T-helper 2 cell treated with Interferon-gamma antibody and Interleukin-4, amounts not matched to agents 100 ng/mL and 5 ng/mL, for 36 hours (primary cell): ENCODE results near the gene SPARC. TPM values are rescaled to one million over a fixed set of nuclear protein-coding genes. Genes with fewer than 3 reads are reported as not detected.

ENCODE experiments used
- intact Hi-C: fragments of 100-400 bp; cut with micrococcal nuclease; formaldehyde crosslinking; loops from one replicate; pipeline ENCODE4 v1.15.1; 2023
- total RNA-seq: library from RNA; stranded (reverse); gene quantifications from 2 replicates; pipeline ENCODE4 v1.2.3, GENCODE V29; 2022

SPARC gene
- total RNA-seq, 1 donor from 2014 or later, result not detected

- intact Hi-C loops, result no loop called here
Measured at GRCh38 chr5:151660616-151661495, 25.9 kb downstream of the SPARC start.

- intact Hi-C loops, result loop anchor here (1.0 to 5.0 kb wide), 6 partner anchors 81 to 853 kb away; partner anchors contain the start of genes ATOX1 and G3BP1
Measured at GRCh38 chr5:151659001-151659754, 27.5 kb downstream of the SPARC start.

GRCh38 chr5:151657114-151657513, 29.6 kb downstream of the SPARC start:
- intact Hi-C loops, result loop anchor here (5.0 kb wide), 2 partner anchors 100 to 855 kb away; partner anchors contain the start of gene ATOX1

- intact Hi-C loops, result loop anchor here (5.0 kb wide), 2 partner anchors 101 to 856 kb away; partner anchors contain the start of gene ATOX1
Measured at GRCh38 chr5:151656311-151656710, 30.4 kb downstream of the SPARC start.

- intact Hi-C loops, result loop anchor here (1.0 kb wide), 2 partner anchors 152 to 205 kb away; partner anchors contain the start of gene SLC36A1
Measured at GRCh38 chr5:151651997-151652645, 34.6 kb downstream of the SPARC start.

GRCh38 chr5:151648988-151649387, 37.7 kb downstream of the SPARC start:
- intact Hi-C loops, result no loop called here

GRCh38 chr5:151648089-151648488, 38.6 kb downstream of the SPARC start:
- intact Hi-C loops, result no loop called here

GRCh38 chr5:151647320-151647861, 39.3 kb downstream of the SPARC start:
- intact Hi-C loops, result no loop called here

- intact Hi-C loops, result no loop called here
Measured at GRCh38 chr5:151646334-151646733, 40.4 kb downstream of the SPARC start.

GRCh38 chr5:151643388-151643787, 43.3 kb downstream of the SPARC start:
- intact Hi-C loops, result no loop called here

- intact Hi-C loops, result no loop called here
Measured at GRCh38 chr5:151642472-151643140, 44.1 kb downstream of the SPARC start.

- intact Hi-C loops, result no loop called here
Measured at GRCh38 chr5:151638619-151639018, 48.1 kb downstream of the SPARC start.

- intact Hi-C loops, result no loop called here
Measured at GRCh38 chr5:151637676-151638075, 49.0 kb downstream of the SPARC start.

- intact Hi-C loops, result no loop called here
Measured at GRCh38 chr5:151633892-151634291, 52.8 kb downstream of the SPARC start.

- intact Hi-C loops, result no loop called here
Measured at GRCh38 chr5:151632941-151633340, 53.8 kb downstream of the SPARC start.

- intact Hi-C loops, result no loop called here
Measured at GRCh38 chr5:151632524-151632923, 54.2 kb downstream of the SPARC start.

GRCh38 chr5:151631941-151632340, 54.8 kb downstream of the SPARC start:
- intact Hi-C loops, result no loop called here

- intact Hi-C loops, result no loop called here
Measured at GRCh38 chr5:151630088-151630487, 56.6 kb downstream of the SPARC start.

- intact Hi-C loops, result no loop called here
Measured at GRCh38 chr5:151628112-151628823, 58.4 kb downstream of the SPARC start.

- intact Hi-C loops, result no loop called here
Measured at GRCh38 chr5:151627650-151628049, 59.1 kb downstream of the SPARC start.
